Prostate gland (tissue), 2 donors: ENCODE measurements around the gene CDK5RAP1.

Experiments
- CTCF ChIP-seq, 4 experiments: fragments of 200-600 bp in 2 of 4; fragments of 450-650 bp in 2 of 4; sonication (generic) in 2 of 4; IDR thresholded peaks; 1 replicate in 3 of 4; 2 replicates in 1 of 4; pipeline ENCODE4 v1.5.1; 2016 to 2019; ENCODE audit warnings: antibody characterized with exemption in 4 of 4, mild to moderate bottlenecking in 2 of 4, moderate library complexity in 2 of 4
- POLR2A ChIP-seq: fragments of 450-650 bp; IDR thresholded peaks from one replicate; pipeline ENCODE4 v1.6.1; 2016; ENCODE audit warnings: antibody characterized with exemption, mild to moderate bottlenecking
- POLR2AphosphoS5 ChIP-seq: sonication (generic); formaldehyde crosslinking; IDR thresholded peaks from one replicate; pipeline ENCODE4 v1.6.1; 2017; ENCODE audit warnings: antibody characterized with exemption

DNA sequence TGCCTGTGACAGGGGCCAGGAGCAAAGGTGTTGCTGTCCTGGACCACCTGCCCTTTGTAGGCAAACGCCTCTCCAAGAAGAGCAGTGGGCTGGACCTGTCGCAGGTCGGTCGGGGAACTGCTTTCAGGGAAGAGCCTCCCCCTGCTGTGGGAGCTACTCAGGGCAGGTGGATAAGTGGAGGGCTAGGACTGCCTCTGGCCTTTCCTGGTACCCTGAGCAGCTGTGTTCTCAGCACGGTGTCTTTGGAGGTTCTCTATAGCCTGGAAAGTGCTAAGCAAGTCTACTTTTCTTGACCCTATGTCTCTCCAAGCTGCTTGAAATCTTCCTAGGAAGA lies 83.3 kb downstream of the CDK5RAP1 start:
- TF ChIP-seq CTCF (IDR thresholded peaks at IDR 0.05) (no peak), POLR2AphosphoS5 (no peak), POLR2A (no peak)
